GM19193 (cell line): ENCODE data around the gene DOCK10.

ENCODE experiments used
- POLR2A ChIP-seq: IDR thresholded peaks from 4 replicates; pipeline ENCODE4 v1.6.1; 2011; ENCODE audit not compliant: insufficient read depth, insufficient read length; ENCODE audit errors: extremely low read depth

Gene DOCK10

GRCh38 chr2:224802407-224802806 is 239.9 kb downstream of the DOCK10 start:
- no peak for TF ChIP-seq POLR2A

- TF ChIP-seq POLR2A: no peak
These were observed 240.9 kb downstream of the DOCK10 start for GRCh38 chr2:224801360-224801759.

DNA sequence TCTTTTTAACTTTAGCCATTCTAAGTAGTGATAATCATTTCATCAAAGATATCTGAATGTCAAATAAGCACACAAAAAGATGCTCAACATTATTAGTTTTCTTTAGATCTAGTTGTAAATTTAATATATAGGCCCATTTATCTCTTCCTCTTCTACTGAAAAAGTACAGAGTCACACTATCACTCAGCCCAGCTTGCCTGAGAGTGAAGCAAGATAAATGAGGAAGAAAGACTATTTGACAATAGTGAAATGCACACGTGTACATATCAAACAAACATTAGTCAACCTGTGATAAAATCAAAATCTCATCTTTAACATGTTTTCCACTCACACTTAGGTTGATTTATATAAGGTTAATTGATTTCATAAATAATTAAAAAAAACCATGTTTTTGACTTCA is 242.6 kb downstream of the DOCK10 start:
- no peak for TF ChIP-seq POLR2A

- TF ChIP-seq POLR2A: no peak
These were observed 244.1 kb downstream of the DOCK10 start for GRCh38 chr2:224798180-224798579.

DNA sequence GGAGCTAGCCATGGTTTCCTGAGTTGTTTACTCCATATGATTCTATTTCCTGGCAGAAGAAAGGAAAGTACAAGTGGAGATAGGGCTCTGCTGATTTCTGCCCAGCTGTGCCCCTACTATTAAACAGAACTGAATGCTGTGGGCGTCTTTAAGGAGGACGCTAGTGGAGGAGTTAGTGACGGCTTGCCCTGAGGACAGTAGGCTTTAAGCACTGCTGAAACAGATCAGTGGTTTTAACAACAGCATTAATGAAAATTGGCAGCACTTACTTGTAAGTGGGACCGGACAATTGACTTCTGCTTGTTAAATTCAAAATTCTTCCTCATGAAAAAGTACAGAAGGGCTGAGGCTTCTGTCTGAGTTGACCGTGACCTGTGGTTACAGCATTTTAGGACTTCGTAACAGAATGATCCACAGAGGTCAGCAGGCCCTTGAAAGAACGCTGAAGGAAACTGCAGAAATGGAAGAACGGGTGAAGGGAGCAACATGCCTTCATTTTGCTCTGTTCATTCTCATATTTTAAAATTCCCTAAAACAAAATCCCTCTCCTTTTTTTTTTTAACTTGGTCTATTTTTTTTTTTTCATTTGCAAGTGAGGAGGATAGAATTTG is 245.5 kb downstream of the DOCK10 start:
- no peak for TF ChIP-seq POLR2A

DNA sequence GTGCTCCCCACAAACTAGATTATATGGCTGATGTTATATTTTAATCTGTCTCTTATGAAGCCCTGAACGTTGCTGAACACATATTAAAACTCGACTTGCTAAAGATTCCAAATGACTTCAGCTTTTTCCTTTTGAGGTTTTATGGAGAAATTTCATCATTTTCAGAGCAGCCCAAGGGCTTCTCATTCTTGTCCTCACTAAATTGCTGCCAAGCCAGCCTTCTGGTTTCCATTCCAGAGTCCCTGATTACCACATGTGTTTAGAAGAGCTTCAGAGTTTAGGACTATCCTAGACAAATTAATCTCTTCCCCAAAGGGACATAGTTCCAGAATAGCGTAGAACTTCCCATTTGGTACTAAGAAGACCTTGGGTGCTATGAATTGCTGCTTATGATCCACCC is 248.3 kb downstream of the DOCK10 start:
- TF ChIP-seq POLR2A: no peak

DNA sequence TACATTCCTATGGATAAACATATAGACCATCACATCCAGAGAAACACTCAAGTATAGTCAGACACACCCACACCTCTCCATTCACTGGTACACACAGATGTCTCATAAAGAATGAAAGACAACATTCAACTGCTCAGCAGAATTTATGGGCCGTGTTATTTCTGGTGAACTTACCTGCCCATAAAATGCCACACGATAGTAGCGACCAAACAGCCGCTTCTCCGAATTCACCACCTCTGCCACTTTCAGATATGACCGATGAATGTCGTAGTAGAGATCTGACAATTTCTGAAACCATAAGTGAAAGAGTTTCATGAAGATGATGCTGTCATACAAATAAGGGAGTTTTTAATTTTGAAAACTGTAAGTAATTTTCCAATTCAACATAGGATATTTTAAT is 255.4 kb downstream of the DOCK10 start:
- no peak for TF ChIP-seq POLR2A

- TF ChIP-seq POLR2A: no peak
These were observed 260.9 kb downstream of the DOCK10 start for GRCh38 chr2:224781400-224781799.

GRCh38 chr2:224780823-224781222 is 261.4 kb downstream of the DOCK10 start:
- TF ChIP-seq POLR2A: no peak

DNA sequence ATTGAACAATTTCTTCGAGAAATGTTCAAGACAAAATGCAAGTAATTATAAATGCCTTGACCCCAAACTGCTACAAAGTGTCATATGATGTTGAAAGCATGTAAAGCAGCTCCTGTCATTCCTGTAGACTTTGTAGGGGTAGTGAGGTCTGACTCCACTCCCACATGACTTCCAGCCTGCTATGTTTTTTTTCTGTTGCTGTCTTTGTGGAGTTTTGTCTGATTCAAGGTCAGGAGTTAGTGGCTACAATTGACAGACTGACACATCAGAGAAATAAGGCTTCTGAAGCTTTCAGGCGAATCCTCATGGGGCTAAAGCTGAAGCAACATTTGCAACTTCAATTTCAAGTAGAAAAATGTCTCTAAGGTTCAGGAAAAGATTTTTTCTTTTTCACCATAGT is 262.2 kb downstream of the DOCK10 start:
- no peak for TF ChIP-seq POLR2A

DNA sequence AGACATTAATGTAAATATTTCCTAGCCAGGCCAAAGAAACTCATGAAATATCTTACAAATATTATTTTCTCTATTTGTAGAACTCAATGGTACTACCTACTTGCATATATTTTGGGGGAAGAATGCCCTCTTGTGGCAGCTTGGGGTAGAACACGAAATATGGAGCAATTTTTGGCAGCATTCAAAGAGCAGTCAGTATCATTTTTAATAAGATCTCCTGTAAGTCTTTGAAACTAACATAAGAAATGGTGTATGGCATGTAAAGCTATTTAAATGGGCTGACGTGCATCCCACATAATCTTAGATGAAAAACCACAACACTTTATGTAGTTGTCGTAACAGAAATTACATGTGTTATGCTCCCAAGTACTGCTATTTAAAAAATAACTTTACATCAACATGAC is 263.8 kb downstream of the DOCK10 start:
- TF ChIP-seq POLR2A: no peak

- TF ChIP-seq POLR2A: no peak
These were observed 264.7 kb downstream of the DOCK10 start for GRCh38 chr2:224777559-224777930.

DNA sequence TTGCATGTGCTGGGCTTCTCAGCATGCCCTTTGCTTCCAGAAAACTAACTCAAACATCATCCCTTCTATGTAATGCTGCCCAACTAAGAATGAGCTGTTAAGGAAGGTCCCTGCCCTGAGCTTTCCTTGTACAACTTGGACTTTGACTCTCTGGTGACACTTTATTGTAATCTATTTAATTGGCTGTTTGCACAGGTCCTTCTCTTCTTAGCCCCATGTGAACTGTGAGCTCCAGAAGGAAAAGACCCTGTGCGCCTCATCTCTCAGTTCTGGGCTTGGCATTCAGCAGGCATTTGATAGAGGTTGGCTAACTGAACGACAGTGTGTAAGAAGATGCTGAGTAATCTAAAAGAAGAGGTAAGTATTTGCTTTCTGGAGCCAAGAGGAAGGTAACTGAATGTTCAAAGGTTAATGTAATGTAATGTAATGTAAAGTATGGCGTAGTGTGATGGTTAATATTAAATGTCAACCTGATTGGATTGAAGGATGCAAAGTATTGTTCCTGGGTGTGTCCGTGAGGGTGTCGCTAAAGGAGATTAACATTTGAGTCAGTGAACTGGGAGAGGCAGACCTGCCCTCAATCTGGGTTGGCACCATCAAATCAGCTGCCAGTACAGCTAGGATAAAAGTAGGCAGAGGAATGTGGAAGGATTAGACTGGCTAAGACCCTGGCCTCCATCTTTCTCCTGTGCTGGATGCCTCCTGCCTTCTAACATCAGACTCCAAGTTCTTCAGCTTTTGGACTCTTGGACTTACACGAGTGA is 265.3 kb downstream of the DOCK10 start:
- no peak for TF ChIP-seq POLR2A

- TF ChIP-seq POLR2A: no peak
These were observed 266.6 kb downstream of the DOCK10 start for GRCh38 chr2:224775647-224776046.

- TF ChIP-seq POLR2A: no peak
These were observed 267.5 kb downstream of the DOCK10 start for GRCh38 chr2:224774735-224775134.

GRCh38 chr2:224772494-224772893 is 269.8 kb downstream of the DOCK10 start:
- TF ChIP-seq POLR2A: no peak

DNA sequence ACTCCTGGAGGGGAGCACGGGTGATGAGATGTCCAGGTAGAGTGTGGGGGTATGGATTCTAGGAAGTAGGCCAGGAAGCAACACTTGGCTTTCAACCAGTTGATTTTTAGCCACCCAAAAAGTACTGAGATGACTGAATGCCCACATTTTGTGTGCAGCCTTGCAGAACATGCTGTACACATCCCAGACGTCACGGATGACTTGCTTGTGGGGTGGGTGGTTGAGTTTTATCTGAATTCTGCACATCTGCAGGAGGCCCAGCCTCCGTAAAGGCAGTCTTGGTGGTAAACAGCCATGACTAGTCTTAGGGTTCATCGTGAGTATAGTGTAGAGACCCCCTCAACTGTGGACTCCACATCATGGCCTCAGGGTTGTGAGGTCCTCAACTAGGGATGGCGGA is 272.8 kb downstream of the DOCK10 start:
- no peak for TF ChIP-seq POLR2A

DNA sequence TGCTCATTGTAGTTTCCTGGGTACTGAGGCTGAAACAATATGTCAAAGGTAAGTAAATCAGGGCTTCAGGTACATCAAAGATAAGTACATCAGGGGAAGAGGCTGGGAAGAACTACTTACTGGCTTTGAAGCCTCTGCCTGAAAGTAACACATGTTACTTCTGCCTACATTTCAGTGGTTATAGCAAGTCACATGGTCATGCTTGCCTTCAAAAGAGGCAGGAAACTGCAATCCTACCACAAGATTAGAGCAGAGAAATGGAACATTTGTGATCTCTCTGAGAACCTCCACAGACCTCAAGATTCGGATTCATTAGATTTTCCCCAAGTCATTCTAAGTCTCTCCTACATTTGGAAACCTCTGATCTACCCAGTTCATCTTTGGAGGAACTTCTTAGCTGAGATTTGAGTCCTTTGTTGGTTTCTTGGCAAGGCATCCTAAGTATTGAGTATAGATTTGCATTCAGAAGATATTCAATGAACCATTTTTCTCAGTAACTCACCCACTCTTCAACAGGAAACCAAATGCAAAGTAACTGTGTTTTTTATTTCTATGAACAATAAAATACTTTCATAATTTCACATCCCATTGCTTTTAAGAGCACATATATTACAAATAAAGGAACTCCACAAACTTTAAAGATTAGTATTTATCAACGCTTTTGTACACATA is 277.6 kb downstream of the DOCK10 start:
- TF ChIP-seq POLR2A: no peak
